ENCODE results near the gene TSPEAR.
"Not testable (repeated sequence)": the region's sequence is repeated elsewhere in the genome, so short reads cannot be mapped to it uniquely, and the experiment has no call there.

TSPEAR gene

GRCh38 chr21:44649521-44650100 lies 61.8 kb downstream of the TSPEAR start:
- no peak for DNase-seq

- no peak for DNase-seq
Observed at GRCh38 chr21:44648557-44649311, 62.6 kb downstream of the TSPEAR start.

GRCh38 chr21:44647222-44647552 lies 64.2 kb downstream of the TSPEAR start:
- DNase-seq: no peak

- not testable (repeated sequence) for DNase-seq
Observed at GRCh38 chr21:44646366-44647221, 64.8 kb downstream of the TSPEAR start, which contains the start of gene KRTAP10-11. TSS of gene KRTAP10-11 (plus strand) at chr21:44646414. CDS start at chr21:44646459, 45 bp downstream.

- DNase-seq: no peak
Observed at GRCh38 chr21:44644878-44645277, 66.5 kb downstream of the TSPEAR start.

- no peak for DNase-seq
Observed at GRCh38 chr21:44643741-44644310, 67.5 kb downstream of the TSPEAR start.

GRCh38 chr21:44640761-44641160 lies 70.6 kb downstream of the TSPEAR start:
- DNase-seq: no peak

- no peak for DNase-seq
Observed at GRCh38 chr21:44639331-44639655, 72.1 kb downstream of the TSPEAR start.

GRCh38 chr21:44638506-44639330 lies 72.7 kb downstream of the TSPEAR start:
- DNase-seq: not testable (repeated sequence)

- not testable (repeated sequence) for DNase-seq
Observed at GRCh38 chr21:44637851-44638348, 73.5 kb downstream of the TSPEAR start.

- DNase-seq: no peak
Observed at GRCh38 chr21:44637018-44637850, 74.1 kb downstream of the TSPEAR start, which contains the start of gene KRTAP10-10. TSS of gene KRTAP10-10 (plus strand) at chr21:44637356. CDS start at chr21:44637418, 62 bp downstream.

- DNase-seq: no peak
Observed at GRCh38 chr21:44636209-44637017, 75.0 kb downstream of the TSPEAR start.

GRCh38 chr21:44632067-44632466 lies 79.3 kb downstream of the TSPEAR start:
- no peak for DNase-seq

GRCh38 chr21:44630440-44630839 lies 80.9 kb downstream of the TSPEAR start:
- no peak for DNase-seq

GRCh38 chr21:44628707-44629391 lies 82.5 kb downstream of the TSPEAR start:
- DNase-seq: no peak

GRCh38 chr21:44627831-44628233 lies 83.5 kb downstream of the TSPEAR start:
- not testable (repeated sequence) for DNase-seq

GRCh38 chr21:44627181-44627822 lies 84.1 kb downstream of the TSPEAR start:
- not testable (repeated sequence) for DNase-seq

GRCh38 chr21:44626673-44627143 lies 84.7 kb downstream of the TSPEAR start, which contains the start of gene KRTAP10-9:
TSS of gene KRTAP10-9 (plus strand) at chr21:44627093. CDS start at chr21:44627172, 79 bp downstream.
- no peak for DNase-seq

GRCh38 chr21:44626262-44626661 lies 85.1 kb downstream of the TSPEAR start:
- no peak for DNase-seq
